OCI-LY1 (cell line): ENCODE results near the gene RAD51B.

Experiments
- H2AFZ ChIP-seq: fragments of 200-600 bp; sonication (generic), shearing (Covaris generic); 2 replicates; pipeline ENCODE4 v1.6.0; 2014; ENCODE audit warnings: antibody characterized with exemption, mild to moderate bottlenecking, low read length
- H3F3A ChIP-seq: fragments of 200-600 bp; sonication (generic), shearing (Covaris generic); 2 replicates; pipeline ENCODE4 v1.6.0; 2014; ENCODE audit warnings: mild to moderate bottlenecking, antibody characterized with exemption, low read length, moderate library complexity; ENCODE audit not compliant: insufficient read depth
- H3K27ac ChIP-seq: fragments of 200-600 bp; sonication (generic); 2 replicates; pipeline ENCODE4 v1.5.1; 2014; ENCODE audit warnings: low read length, mixed run types, mild to moderate bottlenecking, low read depth; ENCODE audit not compliant: poor library complexity, severe bottlenecking
- H3K27me3 ChIP-seq: fragments of 200-600 bp; sonication (generic); 2 replicates; pipeline ENCODE4 v1.6.0; 2014; ENCODE audit warnings: antibody characterized with exemption, mild to moderate bottlenecking, low read length, moderate library complexity; ENCODE audit not compliant: insufficient read depth
- H3K36me3 ChIP-seq: fragments of 200-600 bp; sonication (generic); 2 replicates; pipeline ENCODE4 v1.6.1; 2014; ENCODE audit warnings: mild to moderate bottlenecking, antibody characterized with exemption, low read length, moderate library complexity, mixed read lengths; ENCODE audit not compliant: insufficient read depth
- H3K4me1 ChIP-seq: fragments of 200-600 bp; sonication (generic); 2 replicates; pipeline ENCODE4 v1.5.1; 2014; ENCODE audit warnings: mild to moderate bottlenecking, low read length, moderate library complexity; ENCODE audit not compliant: insufficient read depth, severe bottlenecking
- H3K4me2 ChIP-seq: fragments of 200-600 bp; sonication (generic), shearing (Covaris generic); 2 replicates; pipeline ENCODE4 v1.6.1; 2014; ENCODE audit warnings: low read length
- H3K4me3 ChIP-seq: fragments of 200-600 bp; sonication (generic); 2 replicates; pipeline ENCODE4 v1.5.1; 2014; ENCODE audit warnings: low read length, low read depth, mild to moderate bottlenecking, mixed read lengths; ENCODE audit not compliant: poor library complexity, severe bottlenecking
- H3K79me2 ChIP-seq: fragments of 200-600 bp; shearing (Covaris generic); 2 replicates; pipeline ENCODE4 v1.6.1; 2016; ENCODE audit warnings: mixed run types, low read length, mixed read lengths; ENCODE audit not compliant: insufficient read depth
- H3K9ac ChIP-seq: fragments of 200-600 bp; sonication (generic), shearing (Covaris generic); 2 replicates; pipeline ENCODE4 v1.6.1; 2014; ENCODE audit warnings: mild to moderate bottlenecking, low read length, mixed read lengths
- H3K9me2 ChIP-seq: fragments of 200-600 bp; sonication (generic), shearing (Covaris generic); 2 replicates; pipeline ENCODE4 v1.6.1; 2014; ENCODE audit warnings: low read depth, mild to moderate bottlenecking, low read length, mixed read lengths
- H3K9me3 ChIP-seq: fragments of 200-600 bp; shearing (Covaris generic); 2 replicates; pipeline ENCODE4 v1.6.1; 2014; ENCODE audit warnings: low read length, mixed read lengths
- H4K20me1 ChIP-seq: fragments of 200-600 bp; sonication (generic), shearing (Covaris generic); 2 replicates; pipeline ENCODE4 v1.6.0; 2016; ENCODE audit warnings: mild to moderate bottlenecking, low read length; ENCODE audit not compliant: insufficient read depth
- EZH2 ChIP-seq: fragments of 200-600 bp; sonication (generic), shearing (Covaris generic); IDR thresholded peaks from 2 replicates; pipeline ENCODE4 v1.8.0; 2017; ENCODE audit warnings: borderline replicate concordance, mixed run types, mild to moderate bottlenecking, antibody characterized with exemption, low read length, moderate library complexity, mixed read lengths
- TF ChIP-seq, protein P1 (sequence below): fragments of 200-600 bp; sonication (generic), shearing (Covaris generic); IDR thresholded peaks from 2 replicates; pipeline ENCODE4 v1.5.1; 2017; ENCODE audit warnings: mild to moderate bottlenecking, antibody characterized with exemption, low read length, moderate library complexity, mixed read lengths

The RAD51B gene

DNA sequence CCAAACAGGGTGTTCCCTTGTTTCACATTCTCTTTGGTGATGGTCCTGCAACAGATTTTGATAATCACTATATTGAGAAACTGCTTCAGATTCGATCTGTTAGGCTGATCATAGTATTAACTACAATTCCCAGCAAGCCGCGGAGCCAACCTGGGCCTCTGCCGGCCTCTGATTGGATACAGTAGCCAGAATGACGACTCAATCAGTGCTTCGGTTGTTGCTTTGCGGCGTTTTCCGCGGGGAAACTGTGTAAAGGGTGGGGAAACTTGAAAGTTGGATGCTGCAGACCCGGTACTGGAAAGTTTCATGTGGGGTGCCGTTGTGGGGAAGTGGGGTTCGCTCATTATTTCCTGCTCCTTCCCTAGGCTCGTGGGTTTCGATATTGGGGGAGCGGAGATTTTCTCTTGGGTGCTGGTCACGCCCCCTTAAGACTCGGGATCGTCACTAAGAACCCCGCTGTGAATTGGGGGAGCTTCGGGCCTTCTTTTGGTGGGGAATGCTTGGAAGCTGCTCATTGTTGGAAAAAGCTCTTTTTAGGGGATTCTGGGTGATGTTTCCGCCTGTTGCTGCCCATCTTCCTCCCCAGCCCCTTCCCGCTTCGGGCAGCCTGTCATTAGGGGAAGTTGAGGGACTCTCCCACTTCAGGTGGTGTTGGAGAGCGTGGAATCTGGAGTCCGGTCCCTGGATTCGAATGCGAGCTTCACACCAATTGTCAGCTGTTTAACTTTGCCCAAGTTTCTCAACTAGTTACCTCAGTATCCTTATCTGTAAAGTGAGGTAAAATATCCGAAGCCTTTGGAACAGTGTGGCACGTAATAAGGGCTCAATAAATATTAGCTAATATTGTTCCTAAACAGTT is at the start of gene RAD51B:
TSS of gene RAD51B (plus strand) at position 217 of the 859 bp plus-strand sequence.
- TF ChIP-seq, protein P1, sequence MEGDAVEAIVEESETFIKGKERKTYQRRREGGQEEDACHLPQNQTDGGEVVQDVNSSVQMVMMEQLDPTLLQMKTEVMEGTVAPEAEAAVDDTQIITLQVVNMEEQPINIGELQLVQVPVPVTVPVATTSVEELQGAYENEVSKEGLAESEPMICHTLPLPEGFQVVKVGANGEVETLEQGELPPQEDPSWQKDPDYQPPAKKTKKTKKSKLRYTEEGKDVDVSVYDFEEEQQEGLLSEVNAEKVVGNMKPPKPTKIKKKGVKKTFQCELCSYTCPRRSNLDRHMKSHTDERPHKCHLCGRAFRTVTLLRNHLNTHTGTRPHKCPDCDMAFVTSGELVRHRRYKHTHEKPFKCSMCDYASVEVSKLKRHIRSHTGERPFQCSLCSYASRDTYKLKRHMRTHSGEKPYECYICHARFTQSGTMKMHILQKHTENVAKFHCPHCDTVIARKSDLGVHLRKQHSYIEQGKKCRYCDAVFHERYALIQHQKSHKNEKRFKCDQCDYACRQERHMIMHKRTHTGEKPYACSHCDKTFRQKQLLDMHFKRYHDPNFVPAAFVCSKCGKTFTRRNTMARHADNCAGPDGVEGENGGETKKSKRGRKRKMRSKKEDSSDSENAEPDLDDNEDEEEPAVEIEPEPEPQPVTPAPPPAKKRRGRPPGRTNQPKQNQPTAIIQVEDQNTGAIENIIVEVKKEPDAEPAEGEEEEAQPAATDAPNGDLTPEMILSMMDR = no peak
- TF ChIP-seq EZH2 = no peak
- no peaks in the 10 kb centered on the region for H3K9me2 ChIP-seq
- H3K4me1 ChIP-seq = peaks cover 41% of the 10 kb centered on the region
- peaks cover 10% of the 10 kb centered on the region; the same call in 1 of the 2 replicates for H3K36me3 ChIP-seq
- no peaks in the 10 kb centered on the region for H3K27me3 ChIP-seq
- peak within 1 kb of the TSS; percentile 98 for H3K4me3 ChIP-seq
- H3K9ac ChIP-seq = peak within 1 kb of the TSS; percentile 92
- no peaks in the 10 kb centered on the region for H3F3A ChIP-seq
- peak within 1 kb of the TSS; percentile 99 for H3K4me2 ChIP-seq
- H3K27ac ChIP-seq = peak within 1 kb of the TSS; percentile 50
- peaks cover 10% of the 10 kb centered on the region for H3K79me2 ChIP-seq
- H2AFZ ChIP-seq = peak within 1 kb of the TSS; percentile 76
- no peaks in the 10 kb centered on the region for H4K20me1 ChIP-seq
- no peaks in the 10 kb centered on the region for H3K9me3 ChIP-seq

DNA sequence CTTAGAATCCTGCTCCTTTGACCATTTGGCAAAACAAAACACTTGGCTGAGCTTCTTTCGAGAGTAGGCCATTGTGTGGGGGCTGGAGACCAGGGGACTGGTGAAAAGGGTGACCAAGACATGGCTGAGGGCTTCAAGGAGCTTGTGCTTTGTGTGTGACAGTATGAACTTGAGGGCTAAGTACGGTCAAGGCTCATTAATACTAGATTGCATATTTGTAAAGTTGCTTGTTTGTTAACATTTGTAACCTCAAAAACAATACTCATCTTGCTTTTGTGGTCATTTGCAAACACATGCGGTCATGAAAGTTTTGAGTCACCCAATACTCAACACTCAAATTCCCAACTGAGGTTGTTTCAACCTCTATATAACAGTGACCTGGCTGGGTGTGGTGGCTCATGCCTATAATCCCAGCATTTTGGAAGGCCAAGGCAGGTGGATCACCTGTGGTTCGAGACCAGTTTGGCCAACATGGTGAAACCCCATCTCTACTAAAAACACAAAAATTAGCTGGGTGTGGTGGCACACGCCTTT is 45.7 kb upstream of the RAD51B start:
- H3K79me2 ChIP-seq = no peaks in the 10 kb centered on the region
- no peaks in the 10 kb centered on the region for H3K9me2 ChIP-seq
- no peak overlapping the region for H3K4me3 ChIP-seq
- no peak overlapping the region for H3K27ac ChIP-seq
- peaks cover 88% of the 10 kb centered on the region for H3K36me3 ChIP-seq
- no peak overlapping the region for H3K4me2 ChIP-seq
- TF ChIP-seq, protein P1 = no peak
- TF ChIP-seq EZH2 = no peak
- no peaks in the 10 kb centered on the region for H4K20me1 ChIP-seq
- no peaks in the 10 kb centered on the region for H3K27me3 ChIP-seq
- H2AFZ ChIP-seq = no peak overlapping the region
- no peaks in the 10 kb centered on the region for H3F3A ChIP-seq
- no peaks in the 10 kb centered on the region for H3K9me3 ChIP-seq
- no peaks in the 10 kb centered on the region for H3K4me1 ChIP-seq
- no peak overlapping the region for H3K9ac ChIP-seq

DNA sequence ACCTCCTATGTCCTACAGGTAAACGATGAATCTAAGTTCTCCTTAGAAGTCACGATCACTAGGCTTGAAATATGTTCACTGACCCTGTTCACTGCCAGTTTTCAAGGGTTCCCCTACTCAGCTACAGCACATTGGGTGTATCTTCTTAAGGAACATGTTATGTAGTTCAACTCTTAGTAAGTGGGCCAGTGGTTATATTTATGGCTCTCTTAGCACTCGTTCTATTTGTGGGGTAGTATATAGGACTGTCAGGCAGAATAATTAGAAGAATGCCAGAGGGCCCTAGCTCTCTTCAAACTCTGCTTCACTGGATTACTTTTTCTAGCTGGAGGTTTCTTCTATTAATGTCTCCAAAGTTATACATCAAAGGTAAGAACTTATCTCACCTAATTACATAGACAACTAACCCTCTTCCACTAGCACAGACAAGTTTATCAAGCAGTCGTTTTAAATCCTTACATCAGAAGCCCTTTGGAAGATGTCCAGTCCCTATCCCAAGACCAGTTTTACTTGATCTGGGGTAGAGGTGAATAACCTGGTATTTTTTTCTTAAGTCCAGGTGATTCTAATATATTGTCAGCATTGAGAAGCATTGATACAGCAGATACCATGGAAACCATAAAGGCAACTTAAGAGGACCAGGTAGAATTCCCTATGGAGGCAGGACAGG is 42.8 kb upstream of the RAD51B start:
- Histone ChIP-seq H3K9me2 (no peaks in the 10 kb centered on the region), H3K36me3 (peaks cover 81% of the 10 kb centered on the region)
- TF ChIP-seq, protein P1 = no peak
- TF ChIP-seq EZH2 = no peak

More for the DNA sequence above, 42.8 kb upstream of the RAD51B start:
- Histone ChIP-seq H3K27me3 (no peaks in the 10 kb centered on the region), H3K4me2 (no peak overlapping the region), H3K4me3 (no peak overlapping the region), H3F3A (no peaks in the 10 kb centered on the region), H3K79me2 (no peaks in the 10 kb centered on the region), H3K27ac (no peak overlapping the region), H3K9ac (no peak overlapping the region), H4K20me1 (no peaks in the 10 kb centered on the region), H3K9me3 (no peaks in the 10 kb centered on the region), H3K4me1 (no peaks in the 10 kb centered on the region), H2AFZ (no peak overlapping the region)
